ENCODE measurements around the gene HMCN1. TPM values are rescaled to one million over a fixed set of nuclear protein-coding genes. Genes with fewer than 3 reads are reported as not detected.

The HMCN1 gene
- total and polyA plus RNA-seq, 12 donors = 0.56 to 5.8 (median 2.7) TPM

GRCh38 chr1:186030453-186030852 lies 296.3 kb downstream of the HMCN1 start:
- Histone ChIP-seq H3K9me3 (replicated peaks in 1 of 3) (peaks cover 0 to 10% (median 0%) of the 10 kb centered on the region in 3 donors), H3K27me3 (no peaks in the 10 kb centered on the region), H3K4me3 (no peak overlapping the region), H3K36me3 (replicated peaks in 1 of 2) (no peaks in the 10 kb centered on the region), H3K4me1 (replicated peaks in 1 of 2) (no peaks in the 10 kb centered on the region), H3K27ac (no peak overlapping the region)
- no peak for DNase-seq
- no peak for TF ChIP-seq CTCF (IDR thresholded peaks at IDR 0.05)
- no peak for TF ChIP-seq POLR2A (IDR thresholded peaks at IDR 0.05)
- intact Hi-C loops (cut with DNase I) = no loop called here

- H3K27ac ChIP-seq = no peak overlapping the region
- H3K4me1 ChIP-seq (replicated peaks in 1 of 2) = no peaks in the 10 kb centered on the region
- H3K9me3 ChIP-seq (replicated peaks in 1 of 3) = peaks cover 0 to 10% (median 0%) of the 10 kb centered on the region in 3 donors
- TF ChIP-seq CTCF (IDR thresholded peaks at IDR 0.05) = no peak
- TF ChIP-seq POLR2A (IDR thresholded peaks at IDR 0.05) = no peak
- WGBS, 4 donors = 4 to 10% (median 8%) methylated on average over 2 of the region's 2 CpGs
- no peaks in the 10 kb centered on the region for H3K27me3 ChIP-seq
- no peak for DNase-seq
- no peaks in the 10 kb centered on the region for H3K36me3 ChIP-seq (replicated peaks in 1 of 2)
- no peak overlapping the region for H3K4me3 ChIP-seq
- intact Hi-C loops (cut with DNase I) = no loop called here
Observed at GRCh38 chr1:186033847-186034271, 299.7 kb downstream of the HMCN1 start.

GRCh38 chr1:186042230-186042629 lies 308.0 kb downstream of the HMCN1 start:
- WGBS, 4 donors = 66 to 82% (median 73%) methylated on average over 3 of the region's 3 CpGs
- intact Hi-C loops (cut with DNase I) = no loop called here

GRCh38 chr1:186043296-186043695 lies 309.1 kb downstream of the HMCN1 start:
- no peak for TF ChIP-seq CTCF (IDR thresholded peaks at IDR 0.05)
- TF ChIP-seq POLR2A (IDR thresholded peaks at IDR 0.05) = no peak
- 61 to 77% (median 66%) methylated on average over 1 of the region's 1 CpG for WGBS, 4 donors
- H3K27ac ChIP-seq = no peak overlapping the region
- no peak overlapping the region for H3K4me3 ChIP-seq
- H3K4me1 ChIP-seq (replicated peaks in 1 of 2) = no peaks in the 10 kb centered on the region
- H3K9me3 ChIP-seq (replicated peaks in 1 of 3) = peaks cover 0 to 5% (median 0%) of the 10 kb centered on the region in 3 donors
- DNase-seq = no peak
- no peaks in the 10 kb centered on the region for H3K27me3 ChIP-seq
- H3K36me3 ChIP-seq (replicated peaks in 1 of 2) = no peaks in the 10 kb centered on the region
- intact Hi-C loops (cut with DNase I) = no loop called here

More at GRCh38 chr1:186042230-186042629, 308.0 kb downstream of the HMCN1 start:
- peaks cover 0 to 5% (median 0%) of the 10 kb centered on the region in 3 donors for H3K9me3 ChIP-seq (replicated peaks in 1 of 3)
- H3K27me3 ChIP-seq = no peaks in the 10 kb centered on the region
- TF ChIP-seq POLR2A (IDR thresholded peaks at IDR 0.05) (no peak), CTCF (IDR thresholded peaks at IDR 0.05) (no peak)
- DNase-seq = no peak
- no peak overlapping the region for H3K27ac ChIP-seq
- no peaks in the 10 kb centered on the region for H3K36me3 ChIP-seq (replicated peaks in 1 of 2)
- no peaks in the 10 kb centered on the region for H3K4me1 ChIP-seq (replicated peaks in 1 of 2)
- no peak overlapping the region for H3K4me3 ChIP-seq

Measured in adrenal gland (tissue), 12 donors.